ENCODE results near the gene RPS29. TPM values are rescaled to one million over a fixed set of nuclear protein-coding genes. Genes with fewer than 3 reads are reported as not detected.

Gene RPS29
- total RNA-seq, 3 donors from 2014 or later (not counting 1 experiment from before 2014, with no cell fraction given) = 1,124 to 1,711 (median 1,654) TPM

DNA sequence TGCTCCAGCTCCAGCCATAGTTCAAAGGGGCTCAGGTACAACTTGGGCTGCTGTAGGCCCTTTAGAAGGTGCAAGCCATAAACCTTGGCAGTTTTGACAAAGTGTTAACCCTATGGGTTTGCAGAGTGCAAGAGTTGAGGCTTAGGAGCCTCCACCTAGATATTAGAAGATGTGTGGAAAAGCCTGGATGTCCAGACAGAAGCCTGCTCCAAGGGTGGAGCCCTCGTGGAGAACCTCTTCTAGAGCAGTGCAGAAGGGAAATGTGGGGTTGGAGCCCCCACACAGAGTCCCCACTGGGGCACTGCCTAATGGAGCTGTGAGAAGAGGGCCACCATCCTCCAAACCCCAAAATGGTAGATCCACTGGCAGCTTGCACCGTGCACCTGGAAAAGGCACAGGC, 45.1 kb downstream of the RPS29 start:
- Histone ChIP-seq H3K4me1 (ENCODE audit: control insufficient read depth, insufficient read depth, low read length) (no peaks in the 10 kb centered on the region), H3K4me3 (ENCODE audit: low read length) (no peak overlapping the region), H3K27ac (ENCODE audit: low read length) (no peak overlapping the region), H3K27me3 (ENCODE audit: control insufficient read depth, insufficient read depth, low read length) (no peaks in the 10 kb centered on the region), H3K9me3 (ENCODE audit: control insufficient read depth, insufficient read depth, low read length) (peaks cover 8% of the 10 kb centered on the region), H3K36me3 (ENCODE audit: control insufficient read depth, insufficient read depth, low read length) (no peaks in the 10 kb centered on the region)
- no peaks in the 10 kb centered on the region for H3K36me3 Mint-ChIP-seq
- H3K27ac Mint-ChIP-seq = no peak overlapping the region
- intact Hi-C loops (cut with micrococcal nuclease) = no loop called here
- no peaks in the 10 kb centered on the region for H3K9me3 Mint-ChIP-seq
- TF ChIP-seq, protein P1, sequence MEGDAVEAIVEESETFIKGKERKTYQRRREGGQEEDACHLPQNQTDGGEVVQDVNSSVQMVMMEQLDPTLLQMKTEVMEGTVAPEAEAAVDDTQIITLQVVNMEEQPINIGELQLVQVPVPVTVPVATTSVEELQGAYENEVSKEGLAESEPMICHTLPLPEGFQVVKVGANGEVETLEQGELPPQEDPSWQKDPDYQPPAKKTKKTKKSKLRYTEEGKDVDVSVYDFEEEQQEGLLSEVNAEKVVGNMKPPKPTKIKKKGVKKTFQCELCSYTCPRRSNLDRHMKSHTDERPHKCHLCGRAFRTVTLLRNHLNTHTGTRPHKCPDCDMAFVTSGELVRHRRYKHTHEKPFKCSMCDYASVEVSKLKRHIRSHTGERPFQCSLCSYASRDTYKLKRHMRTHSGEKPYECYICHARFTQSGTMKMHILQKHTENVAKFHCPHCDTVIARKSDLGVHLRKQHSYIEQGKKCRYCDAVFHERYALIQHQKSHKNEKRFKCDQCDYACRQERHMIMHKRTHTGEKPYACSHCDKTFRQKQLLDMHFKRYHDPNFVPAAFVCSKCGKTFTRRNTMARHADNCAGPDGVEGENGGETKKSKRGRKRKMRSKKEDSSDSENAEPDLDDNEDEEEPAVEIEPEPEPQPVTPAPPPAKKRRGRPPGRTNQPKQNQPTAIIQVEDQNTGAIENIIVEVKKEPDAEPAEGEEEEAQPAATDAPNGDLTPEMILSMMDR (IDR thresholded peaks at IDR 0.05) = no peak
- no peak for ATAC-seq
- WGBS (ENCODE audit: insufficient coverage) = 100% methylated on average over 2 of the region's 2 CpGs
- DNase-seq = no peak
- H3K4me3 Mint-ChIP-seq = no peak overlapping the region
- no peaks in the 10 kb centered on the region for H3K4me1 Mint-ChIP-seq
- H3K27me3 Mint-ChIP-seq (ENCODE audit: low read depth in 2 of 2) = no peaks in the 10 kb centered on the region

DNA sequence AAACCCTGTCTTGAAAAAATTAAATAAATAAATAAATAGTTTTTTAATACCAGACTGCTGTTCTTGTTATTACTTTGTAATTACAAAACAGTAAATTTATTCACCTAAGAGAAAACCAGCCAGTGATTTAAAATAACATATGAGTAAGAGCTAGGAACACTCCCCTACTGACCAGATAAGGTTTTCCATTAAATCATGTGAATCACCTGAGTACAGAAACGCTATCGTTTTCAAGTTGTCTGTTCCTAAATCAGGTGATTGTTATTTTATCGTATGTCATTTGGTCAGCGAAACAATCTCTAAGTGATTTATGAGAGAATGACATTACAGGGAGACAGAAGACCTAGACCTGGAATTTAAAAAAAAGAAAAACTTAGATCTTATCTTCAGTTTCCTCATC, 47.3 kb downstream of the RPS29 start:
- intact Hi-C loops (cut with micrococcal nuclease) = no loop called here
- no peaks in the 10 kb centered on the region for H3K9me3 Mint-ChIP-seq
- WGBS (ENCODE audit: insufficient coverage) = 92% methylated on average over 4 of the region's 4 CpGs

More for the DNA sequence above, 47.3 kb downstream of the RPS29 start:
- H3K27me3 ChIP-seq (ENCODE audit: control insufficient read depth, insufficient read depth, low read length) = no peaks in the 10 kb centered on the region
- H3K27ac Mint-ChIP-seq = no peak overlapping the region
- H3K9me3 ChIP-seq (ENCODE audit: control insufficient read depth, insufficient read depth, low read length) = peaks cover 8% of the 10 kb centered on the region
- no peaks in the 10 kb centered on the region for H3K36me3 ChIP-seq (ENCODE audit: control insufficient read depth, insufficient read depth, low read length)
- no peak overlapping the region for H3K4me3 Mint-ChIP-seq
- no peaks in the 10 kb centered on the region for H3K27me3 Mint-ChIP-seq (ENCODE audit: low read depth in 2 of 2)
- H3K36me3 Mint-ChIP-seq = no peaks in the 10 kb centered on the region
- TF ChIP-seq, protein P1 (IDR thresholded peaks at IDR 0.05) = no peak
- ATAC-seq (no peak), DNase-seq (no peak)
- H3K4me3 ChIP-seq (ENCODE audit: low read length) = no peak overlapping the region
- no peak overlapping the region for H3K27ac ChIP-seq (ENCODE audit: low read length)
- H3K4me1 ChIP-seq (ENCODE audit: control insufficient read depth, insufficient read depth, low read length) = no peaks in the 10 kb centered on the region
- no peaks in the 10 kb centered on the region for H3K4me1 Mint-ChIP-seq

Other genes with a start within 250 kb of the RPS29 start
- gene LRR1, start 12.6 kb upstream of the RPS29 start, total RNA-seq = 10 to 100 TPM in 1 of 3 donors, 1 to 10 TPM in 2; 8.1 to 11.7 (median 8.7) TPM
- 100 to 1,000 TPM; 126 to 166 (median 150) TPM for gene RPL36AL, start 34.2 kb upstream of the RPS29 start, total RNA-seq
- 10 to 100 TPM; 29.9 to 34.8 (median 33.8) TPM for gene MGAT2, start 34.4 kb upstream of the RPS29 start, total RNA-seq
- gene DNAAF2, start 48.9 kb upstream of the RPS29 start, total RNA-seq = 10 to 100 TPM; 10.5 to 16.2 (median 11.4) TPM
- gene POLE2, start 101.8 kb upstream of the RPS29 start, total RNA-seq = 1 to 10 TPM; 3.0 to 4.5 (median 4.1) TPM
- 1 to 10 TPM; 6.3 to 7.0 (median 6.9) TPM for gene KLHDC1, start 106.7 kb upstream of the RPS29 start, total RNA-seq
- 10 to 100 TPM; 60.4 to 64.2 (median 63.2) TPM for gene KLHDC2, start 181.8 kb upstream of the RPS29 start, total RNA-seq

All from natural killer cell (primary cell).